GM23338 (cell line): ENCODE data around the gene NCK2. TPM values are rescaled to one million over a fixed set of nuclear protein-coding genes. Genes with fewer than 3 reads are reported as not detected.

Experiments used
- ATAC-seq: fragments of 200-7000 bp; cut with Tn5 transposase; 3 replicates; pipeline ENCODE4 v1.9.1; 2020
- DNase-seq: peaks from one replicate; pipeline ENCODE4 v3.0.0-alpha.2; 2015; ENCODE audit warnings: low spot score
- H2AFZ ChIP-seq: fragments of 200-600 bp; sonication (generic); 2 replicates; pipeline ENCODE4 v1.8.0; 2016; ENCODE audit warnings: antibody characterized with exemption, mild to moderate bottlenecking, moderate library complexity
- H3F3A ChIP-seq: fragments of 200-600 bp; sonication (generic); replicated peaks from 2 replicates; pipeline ENCODE4 v1.8.0; 2017; ENCODE audit warnings: antibody characterized with exemption, mixed run types, low read depth
- H3K27ac ChIP-seq: fragments of 200-600 bp; sonication (generic); 2 replicates; pipeline ENCODE4 v1.6.1; 2016; ENCODE audit warnings: low read depth
- H3K27me3 ChIP-seq: fragments of 200-600 bp; sonication (generic); 2 replicates; pipeline ENCODE4 v1.8.0; 2016; ENCODE audit warnings: mild to moderate bottlenecking, mixed run types, moderate library complexity; ENCODE audit not compliant: insufficient read depth
- H3K36me3 ChIP-seq: fragments of 200-600 bp; sonication (generic); 2 replicates; pipeline ENCODE4 v1.8.0; 2016; ENCODE audit warnings: mild to moderate bottlenecking; ENCODE audit not compliant: insufficient read depth
- H3K4me1 ChIP-seq: fragments of 200-600 bp; sonication (generic); 2 replicates; pipeline ENCODE4 v1.8.0; 2016; ENCODE audit warnings: mild to moderate bottlenecking, moderate library complexity; ENCODE audit not compliant: insufficient read depth
- H3K4me2 ChIP-seq: fragments of 200-600 bp; sonication (generic); 2 replicates; pipeline ENCODE4 v1.7.1; 2017; ENCODE audit warnings: mixed run types
- H3K4me3 ChIP-seq: fragments of 200-600 bp; sonication (generic); 2 replicates; pipeline ENCODE4 v1.6.1; 2016; ENCODE audit warnings: mixed run types
- H3K79me2 ChIP-seq: fragments of 200-600 bp; sonication (generic); replicated peaks from 2 replicates; pipeline ENCODE4 v1.8.0; 2017; ENCODE audit warnings: mild to moderate bottlenecking; ENCODE audit not compliant: insufficient read depth
- H3K9me2 ChIP-seq: fragments of 200-600 bp; sonication (generic); 2 replicates; pipeline ENCODE4 v1.8.0; 2017; ENCODE audit not compliant: insufficient read depth
- H4K20me1 ChIP-seq: fragments of 200-600 bp; sonication (generic); replicated peaks from 2 replicates; pipeline ENCODE4 v1.8.0; 2017; ENCODE audit warnings: mild to moderate bottlenecking; ENCODE audit not compliant: insufficient read depth
- H3K27ac Mint-ChIP-seq: 2 replicates; pipeline ENCODE4 v1.8.0; 2020; ENCODE audit warnings: inconsistent platforms, mild to moderate bottlenecking, moderate library complexity, mixed read lengths
- H3K27me3 Mint-ChIP-seq: 3 replicates; pipeline ENCODE4 v1.8.0; 2022; ENCODE audit warnings: low read depth, mild to moderate bottlenecking, moderate library complexity, mixed read lengths, inconsistent platforms; ENCODE audit not compliant: insufficient read depth, poor library complexity
- H3K36me3 Mint-ChIP-seq: 3 replicates; pipeline ENCODE4 v1.8.0; 2021; ENCODE audit warnings: low read depth, mild to moderate bottlenecking, inconsistent platforms, moderate library complexity, mixed read lengths
- H3K4me1 Mint-ChIP-seq: 3 replicates; pipeline ENCODE4 v1.8.0; 2020; ENCODE audit warnings: mild to moderate bottlenecking, inconsistent platforms, mixed read lengths
- H3K4me3 Mint-ChIP-seq: 3 replicates; pipeline ENCODE4 v1.8.0; 2021; ENCODE audit warnings: moderate library complexity, mild to moderate bottlenecking, inconsistent platforms, mixed read lengths
- H3K9me3 Mint-ChIP-seq: 3 replicates; pipeline ENCODE4 v1.8.0; 2020; ENCODE audit warnings: moderate library complexity, mild to moderate bottlenecking, inconsistent platforms, mixed read lengths
- CREB1 ChIP-seq: fragments of 250-450 bp; sonication (Bioruptor Pico); IDR thresholded peaks from 2 replicates; pipeline ENCODE4 v1.5.0; 2020; ENCODE audit warnings: low read depth, mild to moderate bottlenecking, moderate library complexity
- CTCF ChIP-seq, 2 experiments: fragments of 200-600 bp in 1 of 2; sonication (generic) in 1 of 2; conservative IDR thresholded peaks; 2 replicates each; pipeline versions ENCODE4 v1.5.1 to v1.6.1; 2016 to 2017; ENCODE audit warnings: antibody characterized with exemption in 2 of 2, low read depth in 2 of 2, mild to moderate bottlenecking in 2 of 2, moderate library complexity in 1 of 2
- ETS1 ChIP-seq: IDR thresholded peaks from 2 replicates; pipeline ENCODE4 v1.6.1; 2016; ENCODE audit warnings: antibody characterized with exemption
- EZH2 ChIP-seq: fragments of 200-600 bp; sonication (generic); IDR thresholded peaks from one replicate; pipeline ENCODE4 v1.8.0; 2017; ENCODE audit warnings: antibody characterized with exemption, mild to moderate bottlenecking, low read depth; ENCODE audit not compliant: unreplicated experiment
- JUNB ChIP-seq: IDR thresholded peaks from one replicate; pipeline ENCODE4 v1.6.1; 2016; ENCODE audit warnings: antibody characterized with exemption; ENCODE audit not compliant: unreplicated experiment
- NANOG ChIP-seq: IDR thresholded peaks from 2 replicates; pipeline ENCODE4 v1.6.1; 2016; ENCODE audit warnings: antibody characterized with exemption, borderline replicate concordance
- POLR2AphosphoS5 ChIP-seq: IDR thresholded peaks from 2 replicates; pipeline ENCODE4 v1.6.1; 2016; ENCODE audit warnings: antibody characterized with exemption, low read depth
- REST ChIP-seq: IDR thresholded peaks from one replicate; pipeline ENCODE4 v1.6.1; 2018; ENCODE audit warnings: antibody characterized with exemption; ENCODE audit not compliant: unreplicated experiment
- STAT1 ChIP-seq: IDR thresholded peaks from one replicate; pipeline ENCODE4 v1.6.1; 2016; ENCODE audit warnings: antibody characterized with exemption; ENCODE audit not compliant: unreplicated experiment
- ZNF114 ChIP-seq: fragments of 250-450 bp; sonication (Bioruptor Pico); IDR thresholded peaks from 2 replicates; pipeline ENCODE4 v1.5.0; 2020; ENCODE audit warnings: mild to moderate bottlenecking, moderate library complexity
- ZNF331 ChIP-seq: fragments of 250-450 bp; sonication (Bioruptor Pico); IDR thresholded peaks from 2 replicates; pipeline ENCODE4 v1.5.0; 2020; ENCODE audit warnings: low read depth, mild to moderate bottlenecking, moderate library complexity
- ZNF462 ChIP-seq: fragments of 250-450 bp; sonication (Bioruptor Pico); IDR thresholded peaks from 2 replicates; pipeline ENCODE4 v1.5.0; 2020; ENCODE audit warnings: mild to moderate bottlenecking, moderate library complexity
- polyA plus RNA-seq: library from polyadenylated mRNA; unstranded; fragments of >200 nt; fragmentation: Nextera tagmentation; extraction: Ambion mirVana; gene quantifications from 2 replicates; pipeline ENCODE4 v1.2.1, GENCODE V29; 2016
- total RNA-seq: library from RNA; depleted of rRNA; stranded (reverse); fragments of >200 nt; shearing (Covaris generic); gene quantifications from 2 replicates; pipeline ENCODE4 v1.2.3, GENCODE V29; 2014

NCK2 gene
- total and polyA plus RNA-seq, 2 experiments from 2014 or later: 26.9 to 59.9 TPM

- Histone ChIP-seq H3K4me2 (no peak overlapping the region), H3K9me2 (no peaks in the 10 kb centered on the region), H3K27ac (peak overlapping the region; percentile 87), H3K27me3 (no peaks in the 10 kb centered on the region), H3K4me1 (peaks cover 23% of the 10 kb centered on the region), H2AFZ (no peak overlapping the region), H3K79me2 (peaks cover 54% of the 10 kb centered on the region), H3K4me3 (no peak overlapping the region), H3K36me3 (no peaks in the 10 kb centered on the region; the same call in 1 of the 2 replicates), H4K20me1 (peaks cover 10% of the 10 kb centered on the region; the same call in 1 of the 2 replicates), H3F3A (no peaks in the 10 kb centered on the region)
- DNase-seq (no peak), ATAC-seq (no peak)
- Mint-ChIP-seq H3K27ac (0 out of 2 replicates have a peak overlapping the region, but pooled peaks have one; percentile 69), H3K4me3 (no peak overlapping the region), H3K36me3 (peaks cover 21% of the 10 kb centered on the region), H3K9me3 (no peaks in the 10 kb centered on the region; the same call in 2 of the 3 replicates), H3K27me3 (peaks cover 5% of the 10 kb centered on the region), H3K4me1 (peaks cover 44% of the 10 kb centered on the region)
- TF ChIP-seq STAT1 (no peak), ETS1 (no peak), NANOG (no peak), CTCF (conservative IDR thresholded peaks at IDR 0.05; ENCODE audit: low read depth in 2 of 2) (no peak), CREB1 (CRISPR knock-in tag) (no peak), JUNB (no peak), POLR2AphosphoS5 (no peak), ZNF462 (CRISPR knock-in tag) (no peak), REST (no peak), ZNF331 (CRISPR knock-in tag) (no peak), ZNF114 (CRISPR knock-in tag) (no peak), EZH2 (no peak)
Measured at GRCh38 chr2:105856581-105856980, 111.9 kb downstream of the NCK2 start.
